ENCODE measurements around the gene FAM117A.

DNA sequence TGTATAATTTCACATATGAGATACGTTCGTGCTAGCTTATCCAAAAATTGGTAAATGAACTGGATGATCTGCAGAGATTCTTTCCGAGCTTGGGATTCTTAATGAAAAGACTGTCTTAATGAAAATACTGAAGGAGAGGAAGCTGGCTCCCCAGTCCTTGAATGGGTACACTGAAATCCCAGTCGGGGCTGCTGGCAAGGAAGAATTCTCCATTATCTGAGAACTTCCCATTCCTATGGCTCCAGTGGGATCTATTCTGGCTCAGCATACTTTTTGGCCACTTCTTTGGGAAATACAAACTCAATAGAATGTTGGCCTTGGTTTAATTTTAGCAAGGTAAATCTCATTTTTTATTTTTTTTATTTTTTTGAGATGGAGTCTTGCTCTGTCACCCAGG is 32.5 kb downstream of the FAM117A start:
- TF ChIP-seq POLR2AphosphoS5 (IDR thresholded peaks at IDR 0.05; ENCODE audit: borderline replicate concordance, low read depth, low read length) (no peak), EZH2 (IDR thresholded peaks at IDR 0.05) (no peak)

Measured in SK-N-MC (cell line).